ENCODE measurements around the gene BCR.

- no peak for TF ChIP-seq CTCF (conservative IDR thresholded peaks at IDR 0.05 in 1 of 2, IDR thresholded peaks at IDR 0.05 in 1 of 2; ENCODE audit: low read depth in 1 of 2, low read length in 2 of 2)
- TF ChIP-seq EZH2 (IDR thresholded peaks at IDR 0.05; ENCODE audit: low read length, missing control alignments): no peak
Measured at GRCh38 chr22:23293720-23294119, 113.4 kb downstream of the BCR start.
